ENCODE results near the gene PDE4D.

PDE4D gene

DNA sequence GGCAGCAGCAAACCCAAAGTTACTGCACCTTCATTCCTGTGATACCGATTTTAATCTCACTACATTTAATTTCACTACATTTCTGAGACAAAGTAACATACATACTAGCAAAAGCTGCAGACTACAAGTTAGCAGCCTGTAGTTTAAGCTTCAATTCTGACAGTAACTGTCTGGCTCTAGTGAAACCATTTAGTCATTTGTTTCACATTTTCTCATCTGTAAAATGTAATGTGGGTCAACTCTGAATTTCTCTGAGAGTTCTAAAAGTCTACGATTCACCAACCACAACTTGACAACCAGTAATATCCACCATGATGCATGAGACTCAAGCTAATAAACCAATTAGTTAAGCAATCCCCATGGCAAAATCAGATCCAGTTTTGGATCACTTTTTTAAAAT lies 408.9 kb downstream of the PDE4D start:
- WGBS, 2 donors (ENCODE audit: extremely low coverage in 2 of 2, insufficient read length in 2 of 2, insufficient replicate concordance in 1 of 2) = no CpG with 5 or more reads among the region's 2 CpGs

DNA sequence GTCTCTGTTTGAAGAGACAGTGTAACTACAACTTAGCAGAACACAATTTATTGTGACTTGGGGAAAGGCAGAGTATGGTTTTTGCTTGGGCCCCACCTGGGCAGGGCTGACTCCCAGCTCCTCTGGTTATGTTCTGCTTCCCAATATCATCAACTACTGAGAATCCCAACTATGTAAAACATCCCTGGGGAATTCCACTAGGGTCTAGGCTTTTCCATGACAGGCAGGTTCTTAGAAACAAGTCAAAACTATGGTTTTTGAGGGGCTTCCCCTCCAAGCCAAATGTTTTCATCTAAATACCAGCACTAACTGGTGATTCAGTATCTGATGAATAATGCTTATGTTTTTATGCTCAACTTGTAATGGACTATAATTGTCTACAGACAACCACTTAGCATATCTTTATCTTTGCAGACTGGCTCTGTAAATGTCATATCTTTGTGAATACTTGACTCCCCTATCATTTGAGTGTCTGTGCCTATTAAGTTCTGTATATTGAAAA lies 409.5 kb downstream of the PDE4D start:
- Histone ChIP-seq H2BK5ac (ENCODE audit: low read length) (no peak overlapping the region), H3K18ac (ENCODE audit: low read length) (no peak overlapping the region), H3K9ac (ENCODE audit: low read depth, low read length, poor library complexity) (no peak overlapping the region), H3K23ac (ENCODE audit: low read depth, low read length, poor library complexity) (no peak overlapping the region), H2BK15ac (ENCODE audit: low read length) (no peak overlapping the region), H3K4me3 (ENCODE audit: low read length in 2 of 2) (no peak overlapping the region), H2BK120ac (ENCODE audit: low read depth, low read length) (no peak overlapping the region), H3K4ac (ENCODE audit: low read length) (no peak overlapping the region), H3K4me1 (ENCODE audit: control insufficient read depth in 2 of 2, insufficient read depth in 1 of 2, low read depth in 1 of 2, low read length in 2 of 2) (peaks cover 2 to 4% of the 10 kb centered on the region in 2 donors), H3K27me3 (ENCODE audit: control insufficient read depth in 3 of 3, insufficient read depth in 3 of 3, low read depth in 1 of 3, low read length in 3 of 3) (no peaks in the 10 kb centered on the region), H4K91ac (ENCODE audit: low read depth, low read length, poor library complexity) (no peak overlapping the region), H3K14ac (ENCODE audit: low read length) (no peak overlapping the region), H3K27ac (replicated peaks; ENCODE audit: low read length) (no peak overlapping the region), H2BK12ac (ENCODE audit: low read length) (no peak overlapping the region), H3K79me1 (ENCODE audit: low read depth, low read length) (no peaks in the 10 kb centered on the region), H2AFZ (ENCODE audit: low read length) (no peak overlapping the region), H4K8ac (ENCODE audit: low read depth, low read length) (no peak overlapping the region), H2AK5ac (ENCODE audit: low read depth, low read length) (no peak overlapping the region), H3K4me2 (ENCODE audit: insufficient read depth, low read length, poor library complexity, severe bottlenecking) (no peak overlapping the region), H3K36me3 (replicated peaks in 1 of 2; ENCODE audit: control insufficient read depth in 2 of 2, insufficient read depth in 2 of 2, low read length in 2 of 2) (no peaks in the 10 kb centered on the region), H3K9me3 (replicated peaks in 1 of 2; ENCODE audit: control insufficient read depth in 2 of 2, insufficient read depth in 1 of 2, low read depth in 1 of 2, low read length in 2 of 2) (no peaks in the 10 kb centered on the region)
- DNase-seq (ENCODE audit: low spot score) = no peak

More for the DNA sequence above, 408.9 kb downstream of the PDE4D start:
- Histone ChIP-seq H3K14ac (ENCODE audit: low read length) (no peak overlapping the region), H2AK5ac (ENCODE audit: low read depth, low read length) (no peak overlapping the region), H3K4me3 (ENCODE audit: low read length in 2 of 2) (no peak overlapping the region), H3K27ac (replicated peaks; ENCODE audit: low read length) (no peak overlapping the region), H3K79me1 (ENCODE audit: low read depth, low read length) (no peaks in the 10 kb centered on the region), H4K91ac (ENCODE audit: low read depth, low read length, poor library complexity) (no peak overlapping the region), H3K9ac (ENCODE audit: low read depth, low read length, poor library complexity) (no peak overlapping the region), H3K9me3 (replicated peaks in 1 of 2; ENCODE audit: control insufficient read depth in 2 of 2, insufficient read depth in 1 of 2, low read depth in 1 of 2, low read length in 2 of 2) (no peaks in the 10 kb centered on the region), H4K8ac (ENCODE audit: low read depth, low read length) (no peak overlapping the region), H3K4me2 (ENCODE audit: insufficient read depth, low read length, poor library complexity, severe bottlenecking) (no peak overlapping the region), H3K36me3 (replicated peaks in 1 of 2; ENCODE audit: control insufficient read depth in 2 of 2, insufficient read depth in 2 of 2, low read length in 2 of 2) (no peaks in the 10 kb centered on the region), H2BK120ac (ENCODE audit: low read depth, low read length) (no peak overlapping the region), H3K18ac (ENCODE audit: low read length) (no peak overlapping the region), H2BK5ac (ENCODE audit: low read length) (no peak overlapping the region), H3K4ac (ENCODE audit: low read length) (no peak overlapping the region), H3K4me1 (ENCODE audit: control insufficient read depth in 2 of 2, insufficient read depth in 1 of 2, low read depth in 1 of 2, low read length in 2 of 2) (peaks cover 2 to 4% of the 10 kb centered on the region in 2 donors), H2AFZ (ENCODE audit: low read length) (no peak overlapping the region), H3K27me3 (ENCODE audit: control insufficient read depth in 3 of 3, insufficient read depth in 3 of 3, low read depth in 1 of 3, low read length in 3 of 3) (no peaks in the 10 kb centered on the region), H3K23ac (ENCODE audit: low read depth, low read length, poor library complexity) (no peak overlapping the region), H2BK15ac (ENCODE audit: low read length) (no peak overlapping the region), H2BK12ac (ENCODE audit: low read length) (no peak overlapping the region)
- no peak for DNase-seq (ENCODE audit: low spot score)

DNA sequence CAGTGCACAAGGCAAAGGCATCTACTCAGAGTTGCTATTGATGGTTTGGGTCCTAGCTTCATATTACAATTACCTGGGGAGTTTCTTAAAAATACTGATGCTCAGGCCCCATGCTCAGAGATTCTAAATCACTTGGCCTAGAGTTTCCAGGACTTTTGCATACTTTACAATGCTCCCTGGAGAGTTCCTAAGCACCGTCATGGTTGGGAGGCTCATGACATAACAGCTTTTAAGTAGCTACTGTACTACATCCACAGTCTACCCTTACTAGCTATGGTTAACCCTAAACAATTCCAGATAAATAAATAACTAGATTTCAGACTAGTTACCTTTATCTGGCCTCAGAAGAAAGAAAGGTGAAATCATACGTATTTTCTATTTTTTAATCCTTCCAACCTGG lies 414.4 kb downstream of the PDE4D start:
- Histone ChIP-seq H4K91ac (ENCODE audit: low read depth, low read length, poor library complexity) (no peak overlapping the region), H3K27me3 (ENCODE audit: control insufficient read depth in 3 of 3, insufficient read depth in 3 of 3, low read depth in 1 of 3, low read length in 3 of 3) (no peaks in the 10 kb centered on the region), H3K27ac (replicated peaks; ENCODE audit: low read length) (no peak overlapping the region), H2BK15ac (ENCODE audit: low read length) (no peak overlapping the region), H2BK12ac (ENCODE audit: low read length) (no peak overlapping the region), H3K4me1 (ENCODE audit: control insufficient read depth in 2 of 2, insufficient read depth in 1 of 2, low read depth in 1 of 2, low read length in 2 of 2) (no peaks in the 10 kb centered on the region), H2BK120ac (ENCODE audit: low read depth, low read length) (no peak overlapping the region), H3K36me3 (replicated peaks in 1 of 2; ENCODE audit: control insufficient read depth in 2 of 2, insufficient read depth in 2 of 2, low read length in 2 of 2) (no peaks in the 10 kb centered on the region), H3K14ac (ENCODE audit: low read length) (no peak overlapping the region), H3K9ac (ENCODE audit: low read depth, low read length, poor library complexity) (no peak overlapping the region), H2AK5ac (ENCODE audit: low read depth, low read length) (no peak overlapping the region), H3K23ac (ENCODE audit: low read depth, low read length, poor library complexity) (no peak overlapping the region), H3K4ac (ENCODE audit: low read length) (no peak overlapping the region), H2BK5ac (ENCODE audit: low read length) (no peak overlapping the region), H3K4me2 (ENCODE audit: insufficient read depth, low read length, poor library complexity, severe bottlenecking) (no peak overlapping the region), H3K4me3 (ENCODE audit: low read length in 2 of 2) (no peak overlapping the region), H4K8ac (ENCODE audit: low read depth, low read length) (no peak overlapping the region), H3K9me3 (replicated peaks in 1 of 2; ENCODE audit: control insufficient read depth in 2 of 2, insufficient read depth in 1 of 2, low read depth in 1 of 2, low read length in 2 of 2) (no peaks in the 10 kb centered on the region), H3K79me1 (ENCODE audit: low read depth, low read length) (no peaks in the 10 kb centered on the region), H3K18ac (ENCODE audit: low read length) (no peak overlapping the region), H2AFZ (ENCODE audit: low read length) (no peak overlapping the region)
- DNase-seq (ENCODE audit: low spot score) = no peak
- no CpG with 5 or more reads among the region's 2 CpGs for WGBS, 2 donors (ENCODE audit: extremely low coverage in 2 of 2, insufficient read length in 2 of 2, insufficient replicate concordance in 1 of 2)

DNA sequence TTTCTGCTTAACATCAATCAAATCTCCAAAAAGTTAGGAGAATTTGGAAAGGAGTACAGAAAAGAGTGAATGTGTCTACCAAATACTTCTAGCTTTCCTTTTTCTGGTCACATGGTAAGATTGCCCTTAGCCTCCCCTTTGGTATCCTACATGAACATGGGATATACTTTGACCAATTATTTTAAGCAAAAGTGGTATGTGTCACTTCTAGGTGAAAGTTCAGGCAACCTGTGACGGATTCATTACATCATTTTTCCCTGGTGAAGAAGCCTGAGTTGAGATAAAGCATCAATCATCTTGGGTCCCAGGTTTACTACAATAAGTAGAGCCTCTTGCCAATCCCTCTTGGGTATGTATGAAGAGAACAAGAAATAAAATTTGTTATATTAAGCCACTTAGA lies 419.2 kb downstream of the PDE4D start:
- H2AK5ac ChIP-seq (ENCODE audit: low read depth, low read length) = no peak overlapping the region
- no peak overlapping the region for H2BK15ac ChIP-seq (ENCODE audit: low read length)
- H3K27me3 ChIP-seq (ENCODE audit: control insufficient read depth in 3 of 3, insufficient read depth in 3 of 3, low read depth in 1 of 3, low read length in 3 of 3) = no peaks in the 10 kb centered on the region
- H3K14ac ChIP-seq (ENCODE audit: low read length) = no peak overlapping the region
- H3K9me3 ChIP-seq (replicated peaks in 1 of 2; ENCODE audit: control insufficient read depth in 2 of 2, insufficient read depth in 1 of 2, low read depth in 1 of 2, low read length in 2 of 2) = no peaks in the 10 kb centered on the region
- H2BK120ac ChIP-seq (ENCODE audit: low read depth, low read length) = no peak overlapping the region
- H3K23ac ChIP-seq (ENCODE audit: low read depth, low read length, poor library complexity) = no peak overlapping the region
- H2BK5ac ChIP-seq (ENCODE audit: low read length) = no peak overlapping the region
- DNase-seq (ENCODE audit: low spot score) = no peak
- no peaks in the 10 kb centered on the region for H3K4me1 ChIP-seq (ENCODE audit: control insufficient read depth in 2 of 2, insufficient read depth in 1 of 2, low read depth in 1 of 2, low read length in 2 of 2)
- H3K4me3 ChIP-seq (ENCODE audit: low read length in 2 of 2) = no peak overlapping the region
- no peak overlapping the region for H2BK12ac ChIP-seq (ENCODE audit: low read length)
- WGBS, 2 donors (ENCODE audit: extremely low coverage in 2 of 2, insufficient read length in 2 of 2, insufficient replicate concordance in 1 of 2) = no CpG with 5 or more reads among the region's 1 CpG
- no peak overlapping the region for H4K8ac ChIP-seq (ENCODE audit: low read depth, low read length)
- no peak overlapping the region for H4K91ac ChIP-seq (ENCODE audit: low read depth, low read length, poor library complexity)
- H3K79me1 ChIP-seq (ENCODE audit: low read depth, low read length) = no peaks in the 10 kb centered on the region
- H3K27ac ChIP-seq (replicated peaks; ENCODE audit: low read length) = no peak overlapping the region
- H2AFZ ChIP-seq (ENCODE audit: low read length) = no peak overlapping the region
- no peak overlapping the region for H3K18ac ChIP-seq (ENCODE audit: low read length)
- no peak overlapping the region for H3K4ac ChIP-seq (ENCODE audit: low read length)
- H3K4me2 ChIP-seq (ENCODE audit: insufficient read depth, low read length, poor library complexity, severe bottlenecking) = no peak overlapping the region
- H3K36me3 ChIP-seq (replicated peaks in 1 of 2; ENCODE audit: control insufficient read depth in 2 of 2, insufficient read depth in 2 of 2, low read length in 2 of 2) = no peaks in the 10 kb centered on the region
- H3K9ac ChIP-seq (ENCODE audit: low read depth, low read length, poor library complexity) = no peak overlapping the region
